NT2/D1 (cell line): Measurements from ENCODE around the gene OR5D16.

Source experiments
- DNase-seq: peaks from one replicate; pipeline ENCODE4 v3.0.0-alpha.2; 2011; ENCODE audit warnings: low read depth, low spot score
- H3K27me3 ChIP-seq: 2 replicates; pipeline ENCODE4 v1.6.0; 2011; ENCODE audit warnings: mild to moderate bottlenecking; ENCODE audit not compliant: insufficient read length, insufficient read depth
- H3K36me3 ChIP-seq: 2 replicates; pipeline ENCODE4 v1.6.1; 2011; ENCODE audit warnings: mild to moderate bottlenecking, low read length, mixed read lengths; ENCODE audit not compliant: insufficient read depth, insufficient read length
- H3K4me1 ChIP-seq: 2 replicates; pipeline ENCODE4 v1.5.1; 2011; ENCODE audit not compliant: insufficient read depth, insufficient read length
- H3K4me3 ChIP-seq: 2 replicates; pipeline ENCODE4 v1.5.1; 2011; ENCODE audit warnings: low read depth; ENCODE audit not compliant: insufficient read length
- H3K9ac ChIP-seq: 2 replicates; pipeline ENCODE4 v1.6.0; 2011; ENCODE audit warnings: low read depth; ENCODE audit not compliant: insufficient read length
- H3K9me3 ChIP-seq: 2 replicates; pipeline ENCODE4 v1.5.1; 2011; ENCODE audit warnings: mild to moderate bottlenecking, low read length; ENCODE audit not compliant: insufficient read depth
- SUZ12 ChIP-seq: IDR thresholded peaks from 2 replicates; pipeline ENCODE4 v1.6.1; 2011; ENCODE audit not compliant: insufficient read length, insufficient read depth; ENCODE audit errors: extremely low read depth
- YY1 ChIP-seq: IDR thresholded peaks from 2 replicates; pipeline ENCODE4 v1.6.1; 2011; ENCODE audit not compliant: insufficient read length, insufficient read depth
- ZNF274 ChIP-seq: IDR thresholded peaks from 2 replicates; pipeline ENCODE4 v1.6.1; 2011; ENCODE audit warnings: mild to moderate bottlenecking, low read depth, low read length

The OR5D16 gene

GRCh38 chr11:55838452-55838851, at the start of gene OR5D16:
OR5D16 (plus strand) TSS chr11:55838752; CDS start chr11:55838752, 0 bp downstream.
- TF ChIP-seq SUZ12: no peak
- no peak for TF ChIP-seq ZNF274
- TF ChIP-seq YY1: no peak
- peaks cover 13% of the 10 kb centered on the region for H3K9me3 ChIP-seq
- no peaks in the 10 kb centered on the region for H3K27me3 ChIP-seq
- no peaks in the 10 kb centered on the region for H3K4me1 ChIP-seq
- H3K9ac ChIP-seq: no peak within 1 kb of the TSS
- H3K4me3 ChIP-seq: no peak within 1 kb of the TSS
- no peaks in the 10 kb centered on the region for H3K36me3 ChIP-seq
- DNase-seq: no peak

DNA sequence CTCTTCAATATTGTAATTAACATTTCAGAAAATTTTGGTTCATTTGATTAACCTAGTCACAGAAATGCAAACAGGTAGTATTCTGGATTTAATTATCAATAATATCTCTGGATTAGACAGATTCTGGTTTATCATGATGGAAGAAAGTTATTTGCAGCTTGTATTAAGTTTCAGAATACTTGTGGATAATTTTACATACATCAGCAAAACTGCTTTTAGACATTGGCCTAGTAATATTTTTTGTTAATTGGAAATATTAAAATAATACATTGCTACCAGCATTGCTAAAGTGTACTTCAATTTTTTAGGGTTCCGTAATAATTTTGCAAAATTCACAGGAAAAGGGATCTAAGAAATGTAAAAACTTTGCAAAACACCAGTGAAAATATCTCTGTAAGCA, 46.9 kb upstream of the OR5D16 start:
- Histone ChIP-seq H3K36me3 (no peaks in the 10 kb centered on the region), H3K9ac (no peak overlapping the region), H3K27me3 (no peaks in the 10 kb centered on the region), H3K9me3 (no peaks in the 10 kb centered on the region), H3K4me3 (no peak overlapping the region), H3K4me1 (no peaks in the 10 kb centered on the region)
- no peak for TF ChIP-seq ZNF274
- no peak for TF ChIP-seq SUZ12
- no peak for TF ChIP-seq YY1
- DNase-seq: no peak

DNA sequence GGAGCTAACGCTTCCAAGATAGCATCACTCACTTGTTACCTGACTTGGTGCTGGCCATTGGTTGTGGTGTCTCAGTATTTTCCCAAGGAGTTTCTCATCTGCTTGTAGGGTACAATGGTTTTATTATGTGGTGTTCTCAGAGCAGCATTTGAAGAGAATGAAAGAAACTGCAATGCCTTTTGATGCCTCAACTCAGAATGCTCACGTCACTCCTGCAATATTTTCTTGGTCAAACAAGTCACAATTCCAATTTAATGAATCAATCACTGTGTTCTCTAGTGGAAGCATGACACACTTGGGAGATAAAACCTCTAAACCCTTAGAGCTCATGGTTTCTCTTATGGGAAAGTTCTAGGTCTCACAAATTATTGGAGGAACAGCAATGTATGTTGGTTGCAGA, 45.2 kb upstream of the OR5D16 start:
- no peak overlapping the region for H3K4me3 ChIP-seq
- DNase-seq: no peak
- TF ChIP-seq ZNF274 (no peak), SUZ12 (no peak), YY1 (no peak)
- no peaks in the 10 kb centered on the region for H3K9me3 ChIP-seq
- H3K9ac ChIP-seq: no peak overlapping the region
- no peaks in the 10 kb centered on the region for H3K36me3 ChIP-seq
- H3K27me3 ChIP-seq: no peaks in the 10 kb centered on the region
- H3K4me1 ChIP-seq: no peaks in the 10 kb centered on the region

GRCh38 chr11:55795256-55795655, 43.3 kb upstream of the OR5D16 start, which contains the start of gene OR5D14:
OR5D14 (plus strand) TSS chr11:55795556; CDS start chr11:55795556, 0 bp downstream.
- no peak for TF ChIP-seq ZNF274
- TF ChIP-seq YY1: no peak
- TF ChIP-seq SUZ12: no peak
- DNase-seq: no peak
- H3K4me3 ChIP-seq: no peak within 1 kb of the TSS
- H3K36me3 ChIP-seq: no peaks in the 10 kb centered on the region
- no peak within 1 kb of the TSS for H3K9ac ChIP-seq
- H3K27me3 ChIP-seq: no peaks in the 10 kb centered on the region
- H3K4me1 ChIP-seq: no peaks in the 10 kb centered on the region
- H3K9me3 ChIP-seq: no peaks in the 10 kb centered on the region

GRCh38 chr11:55806248-55806647, 32.3 kb upstream of the OR5D16 start:
- TF ChIP-seq YY1: no peak
- TF ChIP-seq SUZ12: no peak
- no peak for TF ChIP-seq ZNF274
- no peaks in the 10 kb centered on the region for H3K36me3 ChIP-seq
- peaks cover 31% of the 10 kb centered on the region; the same call in 1 of the 2 replicates for H3K9me3 ChIP-seq
- no peaks in the 10 kb centered on the region for H3K27me3 ChIP-seq
- H3K4me3 ChIP-seq: no peak overlapping the region
- peak; percentile 8 for DNase-seq
- no peaks in the 10 kb centered on the region for H3K4me1 ChIP-seq
- no peak overlapping the region for H3K9ac ChIP-seq

DNA sequence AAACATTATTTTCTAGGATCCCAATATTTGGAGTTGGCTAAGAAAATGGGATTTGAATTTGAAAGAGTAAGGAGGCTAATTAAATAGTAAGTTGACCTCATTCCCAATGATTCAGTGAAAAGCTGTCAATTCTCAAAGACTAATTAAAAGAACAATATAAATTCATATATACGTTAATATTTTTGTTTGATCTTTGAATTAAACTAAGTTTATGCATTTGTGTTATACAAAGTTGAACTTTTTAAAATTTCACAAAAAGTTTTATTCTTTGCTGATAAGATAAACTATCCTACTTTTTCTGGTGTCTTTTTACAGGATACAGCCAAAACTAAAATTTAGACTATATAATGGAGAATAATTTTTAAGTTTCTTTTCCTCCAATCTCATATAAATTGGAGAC, 27.5 kb upstream of the OR5D16 start, which contains the start of gene OR5L1:
Gene OR5L1, plus strand, starts transcription at position 301 of the 400 bp plus-strand sequence. CDS start 100 bp downstream, outside the sequence.
- H3K27me3 ChIP-seq: no peaks in the 10 kb centered on the region
- H3K9ac ChIP-seq: no peak within 1 kb of the TSS
- peaks cover 16% of the 10 kb centered on the region; the same call in 1 of the 2 replicates for H3K9me3 ChIP-seq
- H3K4me3 ChIP-seq: no peak within 1 kb of the TSS
- no peak for DNase-seq
- H3K4me1 ChIP-seq: no peaks in the 10 kb centered on the region
- TF ChIP-seq YY1 (no peak), SUZ12 (no peak)
- no peaks in the 10 kb centered on the region for H3K36me3 ChIP-seq

GRCh38 chr11:55819330-55819729, 19.2 kb upstream of the OR5D16 start, which contains the start of gene OR5D18:
OR5D18 (plus strand) TSS chr11:55819630; CDS start chr11:55819630, 0 bp downstream.
- TF ChIP-seq ZNF274 (no peak), SUZ12 (no peak), YY1 (no peak)
- H3K4me3 ChIP-seq: no peak within 1 kb of the TSS
- H3K27me3 ChIP-seq: no peaks in the 10 kb centered on the region
- no peaks in the 10 kb centered on the region for H3K4me1 ChIP-seq
- no peaks in the 10 kb centered on the region for H3K36me3 ChIP-seq
- H3K9me3 ChIP-seq: no peaks in the 10 kb centered on the region
- H3K9ac ChIP-seq: no peak within 1 kb of the TSS
- DNase-seq: no peak

- H3K9me3 ChIP-seq: no peaks in the 10 kb centered on the region
- no peak for TF ChIP-seq ZNF274
- no peak for TF ChIP-seq YY1
- TF ChIP-seq SUZ12: no peak
- no peak within 1 kb of the TSS for H3K9ac ChIP-seq
Observed at GRCh38 chr11:55826919-55827318, 11.6 kb upstream of the OR5D16 start, which contains the start of gene OR5L2. OR5L2 (plus strand) TSS chr11:55827219; CDS start chr11:55827219, 0 bp downstream.

More at GRCh38 chr11:55826919-55827318, 11.6 kb upstream of the OR5D16 start, which contains the start of gene OR5L2:
- Histone ChIP-seq H3K27me3 (no peaks in the 10 kb centered on the region), H3K4me1 (no peaks in the 10 kb centered on the region), H3K36me3 (no peaks in the 10 kb centered on the region), H3K4me3 (no peak within 1 kb of the TSS)
- no peak for DNase-seq
